ENCODE data around the gene WTIP.

WTIP gene

DNA sequence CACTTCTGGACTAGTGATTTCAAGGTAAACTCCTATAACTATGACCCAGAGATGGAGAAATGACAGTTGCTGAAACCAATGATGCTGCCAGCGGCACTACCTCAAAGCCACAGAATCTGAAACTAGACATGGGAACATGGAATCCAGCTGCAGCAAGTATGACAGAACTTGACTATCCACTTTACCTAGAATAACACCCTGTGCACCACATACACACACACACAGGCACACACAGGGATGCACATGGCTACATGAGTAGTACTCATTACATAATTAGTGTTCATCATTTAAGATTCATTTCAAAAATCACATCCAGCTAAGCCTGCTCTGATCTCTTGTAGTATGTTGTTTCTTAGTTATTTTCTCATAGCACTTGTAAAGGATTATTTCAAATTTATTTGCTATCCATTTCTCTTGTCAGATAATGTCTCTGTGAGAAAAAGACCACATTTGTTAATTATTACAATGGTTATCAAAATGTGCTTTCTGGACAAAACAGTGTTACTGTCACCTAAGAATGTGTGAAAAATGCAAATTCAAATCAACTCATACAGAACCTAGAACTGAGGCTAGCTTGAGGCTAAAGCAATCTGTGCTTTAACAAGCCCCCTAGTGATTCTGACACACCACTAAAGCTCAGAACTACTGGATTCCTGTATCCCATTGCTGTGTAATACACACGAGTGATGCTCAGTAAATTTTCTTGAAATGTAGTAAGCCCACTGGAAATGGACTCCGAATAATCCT is 59.4 kb downstream of the WTIP start:
- Histone ChIP-seq H3K4me1 (ENCODE audit: insufficient read depth, low read length) (no peaks in the 10 kb centered on the region), H3K9me3 (ENCODE audit: insufficient read depth, low read depth, low read length) (peaks cover 9% of the 10 kb centered on the region; the same call in 1 of the 2 replicates), H3K27ac (ENCODE audit: low read length) (no peak overlapping the region), H3K4me3 (ENCODE audit: low read length) (no peak overlapping the region), H3K9ac (ENCODE audit: low read depth, low read length) (no peak overlapping the region), H3K27me3 (ENCODE audit: insufficient read depth, low read length) (no peaks in the 10 kb centered on the region), H3K36me3 (ENCODE audit: insufficient read depth, low read depth, low read length) (no peaks in the 10 kb centered on the region)

DNA sequence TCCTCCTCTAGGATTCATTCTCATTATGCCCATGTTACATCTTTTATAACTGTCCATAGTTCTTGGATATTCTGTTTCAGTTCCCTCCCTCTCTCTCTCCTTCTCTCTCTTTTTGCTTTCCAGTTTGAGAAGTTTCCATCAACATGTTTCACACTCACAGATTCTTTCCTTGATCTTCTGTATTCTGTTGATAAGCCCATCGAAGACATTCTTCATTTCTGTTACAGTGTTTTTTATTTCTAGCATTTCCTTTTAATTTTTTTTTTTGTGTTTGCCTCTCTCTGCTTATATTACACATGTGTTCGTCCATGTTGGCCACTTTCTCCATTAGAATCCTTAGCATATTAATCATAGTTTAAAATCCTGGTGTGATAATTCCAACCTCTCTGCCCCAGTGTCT is 68.3 kb downstream of the WTIP start:
- no peaks in the 10 kb centered on the region for H3K27me3 ChIP-seq (ENCODE audit: insufficient read depth, low read length)
- H3K4me1 ChIP-seq (ENCODE audit: insufficient read depth, low read length) = no peaks in the 10 kb centered on the region
- no peak overlapping the region for H3K27ac ChIP-seq (ENCODE audit: low read length)
- H3K36me3 ChIP-seq (ENCODE audit: insufficient read depth, low read depth, low read length) = no peaks in the 10 kb centered on the region
- peaks cover 14% of the 10 kb centered on the region for H3K9me3 ChIP-seq (ENCODE audit: insufficient read depth, low read depth, low read length)
- no peak overlapping the region for H3K9ac ChIP-seq (ENCODE audit: low read depth, low read length)
- H3K4me3 ChIP-seq (ENCODE audit: low read length) = no peak overlapping the region

DNA sequence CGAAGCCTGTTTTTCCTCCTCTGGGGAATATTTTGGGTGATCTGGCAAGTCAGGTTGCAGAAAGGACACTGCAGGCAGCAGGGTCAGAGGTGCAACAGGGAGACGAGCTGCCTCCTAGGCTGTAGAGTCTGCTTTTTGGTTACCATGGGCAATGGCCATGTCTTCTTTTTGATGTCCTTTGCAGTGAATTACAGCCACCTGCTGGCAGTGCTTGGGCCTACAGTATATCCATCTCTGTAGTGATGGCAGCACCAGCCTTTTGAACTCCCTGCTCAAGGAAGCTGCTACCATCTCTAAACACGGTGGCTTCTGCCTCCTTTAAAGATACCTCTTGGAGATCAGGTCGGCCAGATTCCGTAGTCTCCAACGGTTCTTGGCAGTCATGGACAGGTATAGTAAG is 73.9 kb downstream of the WTIP start:
- Histone ChIP-seq H3K4me3 (ENCODE audit: low read length) (no peak overlapping the region), H3K27ac (ENCODE audit: low read length) (no peak overlapping the region), H3K27me3 (ENCODE audit: insufficient read depth, low read length) (no peaks in the 10 kb centered on the region), H3K36me3 (ENCODE audit: insufficient read depth, low read depth, low read length) (no peaks in the 10 kb centered on the region), H3K9me3 (ENCODE audit: insufficient read depth, low read depth, low read length) (no peaks in the 10 kb centered on the region), H3K4me1 (ENCODE audit: insufficient read depth, low read length) (no peaks in the 10 kb centered on the region), H3K9ac (ENCODE audit: low read depth, low read length) (no peak overlapping the region)

DNA sequence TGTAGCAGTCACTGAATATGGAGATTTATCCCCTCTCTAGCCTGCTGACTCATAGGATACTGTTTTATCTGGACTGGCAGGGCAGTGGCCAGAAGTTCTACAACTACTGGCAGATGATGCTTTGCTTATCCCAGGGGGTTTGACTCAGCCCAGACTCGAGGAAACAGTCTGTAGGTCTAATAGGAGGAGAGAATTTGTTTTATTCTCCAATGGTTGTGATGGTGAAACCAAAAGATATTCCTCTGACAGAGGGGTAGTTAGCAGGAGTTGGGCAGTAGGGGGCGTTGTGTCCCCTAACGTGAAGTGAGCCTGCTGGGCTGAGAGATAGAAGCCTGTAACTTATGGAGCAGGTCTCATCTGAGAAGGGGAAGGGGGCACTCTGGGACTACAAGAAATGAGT is 74.9 kb downstream of the WTIP start:
- H3K4me1 ChIP-seq (ENCODE audit: insufficient read depth, low read length) = no peaks in the 10 kb centered on the region
- H3K36me3 ChIP-seq (ENCODE audit: insufficient read depth, low read depth, low read length) = no peaks in the 10 kb centered on the region
- no peak overlapping the region for H3K4me3 ChIP-seq (ENCODE audit: low read length)
- no peak overlapping the region for H3K9ac ChIP-seq (ENCODE audit: low read depth, low read length)
- H3K27me3 ChIP-seq (ENCODE audit: insufficient read depth, low read length) = 0 out of 2 replicates have a peak, but pooled peaks cover 6% of the 10 kb centered on the region
- no peak overlapping the region for H3K27ac ChIP-seq (ENCODE audit: low read length)
- no peaks in the 10 kb centered on the region for H3K9me3 ChIP-seq (ENCODE audit: insufficient read depth, low read depth, low read length)

DNA sequence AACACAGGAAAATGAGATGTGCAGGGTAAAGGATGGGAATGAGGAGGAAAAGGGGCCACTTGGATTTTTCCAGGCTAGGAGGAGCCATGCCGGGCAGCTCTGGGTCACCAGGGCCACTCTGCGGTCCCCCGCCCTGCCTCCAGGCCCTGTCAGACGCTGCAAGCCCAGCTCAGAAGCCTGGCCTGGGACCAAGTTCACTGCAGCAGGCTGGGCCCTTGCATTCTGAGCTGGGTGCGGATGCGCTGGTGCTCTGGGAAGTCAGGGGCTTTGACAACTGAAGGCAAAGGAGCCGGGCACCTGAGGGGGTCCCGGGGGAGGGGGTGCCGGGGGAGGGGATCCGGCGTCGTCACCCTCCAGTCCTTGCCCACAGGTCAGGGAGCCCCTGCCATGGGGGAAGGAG is 77.5 kb downstream of the WTIP start:
- Histone ChIP-seq H3K4me1 (ENCODE audit: insufficient read depth, low read length) (no peaks in the 10 kb centered on the region), H3K9ac (ENCODE audit: low read depth, low read length) (no peak overlapping the region), H3K27ac (ENCODE audit: low read length) (no peak overlapping the region), H3K9me3 (ENCODE audit: insufficient read depth, low read depth, low read length) (no peaks in the 10 kb centered on the region), H3K27me3 (ENCODE audit: insufficient read depth, low read length) (0 out of 2 replicates have a peak, but pooled peaks cover 6% of the 10 kb centered on the region), H3K4me3 (ENCODE audit: low read length) (no peak overlapping the region), H3K36me3 (ENCODE audit: insufficient read depth, low read depth, low read length) (no peaks in the 10 kb centered on the region)

DNA sequence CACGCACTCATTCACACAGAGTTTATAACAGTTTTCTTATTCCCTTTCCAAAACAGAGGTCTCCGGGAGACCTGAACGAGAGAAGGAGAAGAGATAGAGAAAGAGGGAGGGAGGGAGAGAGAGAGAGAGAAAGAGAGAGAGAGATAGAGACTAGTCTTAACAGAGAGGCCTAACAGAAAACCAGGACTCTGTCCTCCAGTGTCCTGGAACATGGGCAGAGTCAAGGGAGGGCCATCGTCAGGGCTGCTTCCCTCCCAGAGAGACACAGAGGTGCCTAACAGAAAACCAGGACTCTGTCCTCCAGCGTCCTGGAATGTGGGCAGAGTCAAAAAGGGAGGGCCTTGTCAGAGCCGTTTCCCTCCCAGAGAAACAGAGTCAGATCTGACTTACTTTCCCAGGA is 78.7 kb downstream of the WTIP start:
- H3K36me3 ChIP-seq (ENCODE audit: insufficient read depth, low read depth, low read length) = no peaks in the 10 kb centered on the region
- H3K4me3 ChIP-seq (ENCODE audit: low read length) = no peak overlapping the region
- no peaks in the 10 kb centered on the region for H3K4me1 ChIP-seq (ENCODE audit: insufficient read depth, low read length)
- H3K27me3 ChIP-seq (ENCODE audit: insufficient read depth, low read length) = 0 out of 2 replicates have a peak, but pooled peaks cover 6% of the 10 kb centered on the region
- no peak overlapping the region for H3K9ac ChIP-seq (ENCODE audit: low read depth, low read length)
- no peaks in the 10 kb centered on the region for H3K9me3 ChIP-seq (ENCODE audit: insufficient read depth, low read depth, low read length)
- no peak overlapping the region for H3K27ac ChIP-seq (ENCODE audit: low read length)

Measured in iPS-20b (cell line).